Natural killer cell (primary cell): ENCODE measurements around the gene TMSB4Y. TPM values are rescaled to one million over a fixed set of nuclear protein-coding genes. Genes with fewer than 3 reads are reported as not detected.

ENCODE experiments used
- ATAC-seq, 3 donors: fragments of 150-1000 bp in 2 of 3; fragments of 200-7000 bp in 1 of 3; cut with Tn5 transposase; 1 replicate in 1 of 3; 2 replicates in 2 of 3; pipeline ENCODE4 v1.10.0; 2021; ENCODE audit warnings: mild to moderate bottlenecking in 2 of 3, moderate library complexity in 2 of 3
- DNase-seq, 2 donors: peaks; one replicate each; pipeline versions ENCODE4 v3.0.0 to v3.0.0-alpha.2; 2013 to 2021; ENCODE audit warnings: mixed read lengths in 1 of 2
- H3K27ac ChIP-seq: one replicate; pipeline ENCODE4 v1.5.1; 2013; ENCODE audit warnings: mild to moderate bottlenecking, low read length
- H3K27me3 ChIP-seq: one replicate; pipeline ENCODE4 v1.6.1; 2013; ENCODE audit warnings: low read length; ENCODE audit not compliant: control insufficient read depth, insufficient read depth
- H3K36me3 ChIP-seq: one replicate; pipeline ENCODE4 v1.6.1; 2013; ENCODE audit warnings: low read length; ENCODE audit not compliant: control insufficient read depth, insufficient read depth
- H3K4me1 ChIP-seq: one replicate; pipeline ENCODE4 v1.6.1; 2013; ENCODE audit warnings: low read length; ENCODE audit not compliant: control insufficient read depth, insufficient read depth
- H3K4me3 ChIP-seq: one replicate; pipeline ENCODE4 v1.5.1; 2013; ENCODE audit warnings: low read length
- H3K9me3 ChIP-seq: one replicate; pipeline ENCODE4 v1.6.1; 2013; ENCODE audit warnings: low read length; ENCODE audit not compliant: control insufficient read depth, insufficient read depth
- H3K27ac Mint-ChIP-seq, 2 donors: one replicate each; pipeline ENCODE4 v1.8.0; 2022; ENCODE audit warnings: mild to moderate bottlenecking in 2 of 2, mixed read lengths in 2 of 2, moderate library complexity in 1 of 2
- H3K27me3 Mint-ChIP-seq, 2 donors: one replicate each; pipeline ENCODE4 v1.8.0; 2022; ENCODE audit warnings: low read depth in 2 of 2, mixed read lengths in 2 of 2
- H3K36me3 Mint-ChIP-seq: one replicate; pipeline ENCODE4 v1.8.0; 2022; ENCODE audit warnings: mixed read lengths
- H3K4me1 Mint-ChIP-seq, 2 donors: one replicate each; pipeline ENCODE4 v1.8.0; 2022; ENCODE audit warnings: mixed read lengths in 2 of 2
- H3K4me3 Mint-ChIP-seq: one replicate; pipeline ENCODE4 v1.8.0; 2022; ENCODE audit warnings: mild to moderate bottlenecking, moderate library complexity, mixed read lengths
- H3K9me3 Mint-ChIP-seq, 2 donors: one replicate each; pipeline ENCODE4 v1.8.0; 2022; ENCODE audit warnings: mixed read lengths in 2 of 2
- CTCF ChIP-seq: fragments of 200-600 bp; IDR thresholded peaks from one replicate; pipeline ENCODE4 v1.8.0; 2022; ENCODE audit warnings: antibody characterized with exemption
- WGBS: methylation state at CpG from one replicate; pipeline ENCODE4 v1.1.7; 2013; ENCODE audit warnings: missing lambda C conversion rate; ENCODE audit not compliant: insufficient coverage; 5-methylcytosine and 5-hydroxymethylcytosine counted together
- intact Hi-C: fragments of 100-400 bp; cut with micrococcal nuclease; formaldehyde crosslinking; loops from one replicate; pipeline ENCODE4 v1.14.2; 2022
- total RNA-seq, 4 donors: library from RNA; stranded (reverse); fragments of 120-200 nt in 1 of 4; gene quantifications; one replicate each; pipeline versions ENCODE4 v1.2.3 to v1.2.4, GENCODE V29; 2013 to 2022

The TMSB4Y gene
- total RNA-seq, 3 donors from 2014 or later (not counting 1 experiment from before 2014, with no cell fraction given): 2.0 to 2.3 TPM; not detected in 1

GRCh38 chrY:13718996-13719395, 15.3 kb downstream of the TMSB4Y start:
- peaks cover 0 to 8% of the 10 kb centered on the region in 2 donors for H3K9me3 Mint-ChIP-seq
- no peaks in the 10 kb centered on the region for H3K36me3 ChIP-seq
- no peak for TF ChIP-seq CTCF
- ATAC-seq: no peak
- no peaks in the 10 kb centered on the region for H3K4me1 Mint-ChIP-seq
- no peaks in the 10 kb centered on the region for H3K4me1 ChIP-seq
- intact Hi-C loops: no loop called here
- no peak overlapping the region for H3K4me3 Mint-ChIP-seq
- no peak overlapping the region for H3K4me3 ChIP-seq
- no peaks in the 10 kb centered on the region for H3K9me3 ChIP-seq
- no peak for DNase-seq
- WGBS: 100% methylated on average over 1 of the region's 1 CpG
- no peaks in the 10 kb centered on the region for H3K36me3 Mint-ChIP-seq
- H3K27ac Mint-ChIP-seq: no peak overlapping the region
- no peaks in the 10 kb centered on the region for H3K27me3 ChIP-seq
- no peaks in the 10 kb centered on the region for H3K27me3 Mint-ChIP-seq
- no peak overlapping the region for H3K27ac ChIP-seq

- Histone ChIP-seq H3K36me3 (no peaks in the 10 kb centered on the region), H3K27me3 (no peaks in the 10 kb centered on the region), H3K4me1 (no peaks in the 10 kb centered on the region), H3K9me3 (no peaks in the 10 kb centered on the region), H3K27ac (no peak overlapping the region), H3K4me3 (no peak overlapping the region)
- no peaks in the 10 kb centered on the region for H3K4me1 Mint-ChIP-seq
- H3K27ac Mint-ChIP-seq: no peak overlapping the region
- ATAC-seq (no peak), DNase-seq (peak in 1 of 2 donors; percentile 39)
- no peak overlapping the region for H3K4me3 Mint-ChIP-seq
- intact Hi-C loops: no loop called here
- no peak for TF ChIP-seq CTCF
- no peaks in the 10 kb centered on the region for H3K27me3 Mint-ChIP-seq
- peaks cover 0 to 4% of the 10 kb centered on the region in 2 donors for H3K9me3 Mint-ChIP-seq
- WGBS: 80% methylated on average over 4 of the region's 6 CpGs
- no peaks in the 10 kb centered on the region for H3K36me3 Mint-ChIP-seq
Observed at GRCh38 chrY:13729517-13729916, 25.8 kb downstream of the TMSB4Y start.

- intact Hi-C loops: no loop called here
- DNase-seq (peak in 1 of 2 donors; percentile 58), ATAC-seq (no peak)
- no peak overlapping the region for H3K4me3 Mint-ChIP-seq
- no peak overlapping the region for H3K27ac ChIP-seq
- H3K4me3 ChIP-seq: no peak overlapping the region
- no peaks in the 10 kb centered on the region for H3K4me1 Mint-ChIP-seq
- H3K36me3 ChIP-seq: no peaks in the 10 kb centered on the region
- peaks cover 0 to 2% of the 10 kb centered on the region in 2 donors for H3K27me3 Mint-ChIP-seq
- no peak overlapping the region for H3K27ac Mint-ChIP-seq
- H3K36me3 Mint-ChIP-seq: no peaks in the 10 kb centered on the region
- H3K27me3 ChIP-seq: no peaks in the 10 kb centered on the region
- H3K4me1 ChIP-seq: no peaks in the 10 kb centered on the region
- WGBS: 27% methylated on average over 6 of the region's 10 CpGs
- no peaks in the 10 kb centered on the region for H3K9me3 Mint-ChIP-seq
- TF ChIP-seq CTCF: peak; percentile 52
- no peaks in the 10 kb centered on the region for H3K9me3 ChIP-seq
Observed at GRCh38 chrY:13738618-13739017, 34.9 kb downstream of the TMSB4Y start.
